HG03280 (cell line): Measurements from ENCODE around the gene HIPK2.

Experiments used
- ATAC-seq: cut with Tn5 transposase; IDR thresholded peaks from one replicate; pipeline ENCODE4 v1.9.1; 2021; ENCODE audit warnings: mild to moderate bottlenecking, moderate library complexity; ENCODE audit not compliant: unreplicated experiment

The HIPK2 gene

DNA sequence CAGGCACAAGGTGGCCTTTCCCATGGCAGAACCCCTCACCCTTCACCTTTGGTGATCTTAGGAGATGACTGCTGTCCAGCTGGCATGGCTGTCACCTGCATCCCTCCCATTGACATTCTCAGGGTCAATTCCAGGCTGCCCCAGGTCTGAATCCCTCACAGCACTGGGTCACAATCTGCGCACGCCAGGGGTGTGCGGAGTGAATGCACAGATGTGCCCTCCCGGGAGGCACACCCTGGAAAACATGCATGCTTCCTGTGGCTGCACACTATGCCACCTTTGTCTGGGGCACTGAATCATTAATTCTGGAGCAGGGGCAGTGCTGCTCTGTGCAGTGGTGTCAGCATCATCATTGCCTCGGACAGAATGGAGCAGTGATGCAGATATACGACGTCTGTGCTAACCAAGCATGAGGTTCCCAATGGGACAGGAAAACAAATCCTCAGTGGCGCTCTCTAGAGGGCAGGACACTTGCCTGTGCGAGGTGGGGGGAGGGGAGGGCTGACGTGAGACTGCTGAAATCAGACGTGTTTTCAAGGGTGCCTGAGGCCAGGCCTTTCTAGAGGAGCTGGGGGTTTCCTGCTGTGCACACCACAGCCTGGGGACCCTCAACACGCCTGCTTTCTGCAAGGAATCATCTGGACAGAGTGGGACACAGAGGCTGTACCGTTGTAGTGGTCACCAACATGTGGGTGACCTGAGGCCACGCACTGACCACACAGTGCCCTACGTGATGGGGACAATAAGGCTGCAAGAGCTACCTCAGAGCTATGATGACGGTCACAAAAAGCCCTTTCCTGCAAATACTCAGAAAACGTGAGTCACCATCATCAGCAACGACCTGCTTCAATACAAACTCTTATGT, 77.9 kb downstream of the HIPK2 start:
- ATAC-seq: no peak

DNA sequence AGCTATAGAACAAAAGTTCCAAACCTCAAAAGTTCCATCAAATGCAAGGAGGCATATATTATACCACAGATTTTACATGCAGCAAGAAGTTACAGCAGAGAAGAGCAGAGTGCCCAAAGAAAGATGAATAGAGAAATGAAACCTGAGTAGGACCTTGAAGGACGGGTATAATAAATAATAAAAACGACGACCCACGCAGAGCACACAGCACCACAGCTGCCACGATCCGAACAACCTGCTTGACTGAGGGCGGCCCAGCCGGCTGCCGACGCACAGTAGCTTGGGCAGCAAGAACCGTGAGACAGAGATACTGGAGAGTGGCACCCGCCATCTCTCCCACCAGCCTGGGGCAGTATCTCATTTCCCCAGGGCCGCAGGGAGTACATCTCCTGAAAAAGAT, 79.0 kb downstream of the HIPK2 start:
- no peak for ATAC-seq

DNA sequence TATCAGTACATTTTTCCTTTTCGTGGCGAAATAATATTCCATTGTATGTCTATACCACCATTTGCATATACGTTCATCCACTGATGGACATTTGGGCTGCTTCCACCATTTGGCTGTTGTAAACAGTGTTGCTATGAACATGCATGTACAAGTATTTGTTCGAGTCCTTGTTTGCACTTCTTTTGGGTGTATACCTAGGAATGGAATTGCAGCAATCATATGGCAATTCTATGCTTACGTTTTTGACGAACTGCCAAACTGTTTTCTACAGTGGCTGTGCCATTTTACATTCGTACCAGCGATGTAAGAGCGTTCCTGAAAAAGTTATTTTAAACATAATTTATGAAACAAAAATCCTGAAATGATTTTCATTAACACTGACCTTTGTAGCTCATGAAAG, 79.5 kb downstream of the HIPK2 start:
- ATAC-seq: no peak

DNA sequence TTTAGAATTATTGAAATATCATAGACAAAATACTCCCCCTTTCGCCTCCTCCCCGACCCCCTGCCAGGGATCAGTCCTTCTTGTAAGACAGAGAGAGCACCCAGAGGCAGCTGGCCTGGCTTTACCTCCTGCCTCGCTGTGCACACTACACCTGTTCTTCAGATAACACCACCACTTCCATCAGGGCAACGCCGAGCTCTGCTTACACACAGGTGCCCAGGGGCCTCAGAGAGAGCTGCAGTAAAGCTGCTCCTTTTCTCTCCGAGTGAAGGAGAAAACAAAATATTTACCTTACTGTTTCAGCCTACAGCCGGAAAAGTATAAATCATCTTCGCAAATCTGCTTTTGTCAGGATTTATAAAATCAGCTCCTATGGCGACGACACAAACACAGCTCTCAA, 80.7 kb downstream of the HIPK2 start:
- no peak for ATAC-seq

GRCh38 chr7:139696552-139696951, 81.2 kb downstream of the HIPK2 start:
- ATAC-seq: no peak

- ATAC-seq: no peak
Observed at GRCh38 chr7:139695588-139695987, 82.2 kb downstream of the HIPK2 start.

GRCh38 chr7:139695051-139695450, 82.7 kb downstream of the HIPK2 start:
- no peak for ATAC-seq

GRCh38 chr7:139694389-139694676, 83.5 kb downstream of the HIPK2 start:
- no peak for ATAC-seq

DNA sequence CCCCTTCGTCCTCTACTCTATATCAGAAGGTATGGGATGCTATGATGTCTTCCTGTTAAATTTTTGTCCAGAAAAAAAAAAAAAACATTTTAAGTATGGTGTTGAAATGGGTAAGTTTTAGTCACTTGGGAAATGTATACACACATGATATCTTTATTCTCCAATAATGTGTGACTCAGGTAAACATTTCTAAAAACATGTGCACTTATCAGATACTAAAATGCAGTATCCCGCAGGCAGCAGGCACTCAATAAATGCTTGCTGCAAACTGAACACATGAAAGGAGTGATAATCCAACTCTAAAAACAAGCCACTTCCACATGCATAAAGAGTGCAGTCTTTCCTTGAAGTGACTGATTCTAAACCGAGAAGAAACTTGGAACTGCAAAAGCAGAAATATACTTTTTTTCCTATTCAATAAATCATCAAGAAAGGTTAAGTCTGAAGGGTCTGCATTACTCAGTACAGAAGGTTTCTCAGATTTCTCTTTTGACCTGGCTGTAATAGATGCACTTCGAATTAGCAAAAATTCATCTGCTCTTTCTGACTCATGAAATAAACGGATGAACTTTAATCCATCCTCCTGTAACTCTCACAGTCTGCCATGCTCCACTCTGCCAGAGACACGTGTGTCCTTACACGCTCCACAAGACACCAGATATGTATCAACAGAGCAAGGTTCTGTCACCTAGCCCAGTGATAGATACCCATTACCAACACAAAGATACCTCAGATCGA, 84.0 kb downstream of the HIPK2 start:
- ATAC-seq: no peak

GRCh38 chr7:139692723-139693122, 85.1 kb downstream of the HIPK2 start:
- no peak for ATAC-seq

DNA sequence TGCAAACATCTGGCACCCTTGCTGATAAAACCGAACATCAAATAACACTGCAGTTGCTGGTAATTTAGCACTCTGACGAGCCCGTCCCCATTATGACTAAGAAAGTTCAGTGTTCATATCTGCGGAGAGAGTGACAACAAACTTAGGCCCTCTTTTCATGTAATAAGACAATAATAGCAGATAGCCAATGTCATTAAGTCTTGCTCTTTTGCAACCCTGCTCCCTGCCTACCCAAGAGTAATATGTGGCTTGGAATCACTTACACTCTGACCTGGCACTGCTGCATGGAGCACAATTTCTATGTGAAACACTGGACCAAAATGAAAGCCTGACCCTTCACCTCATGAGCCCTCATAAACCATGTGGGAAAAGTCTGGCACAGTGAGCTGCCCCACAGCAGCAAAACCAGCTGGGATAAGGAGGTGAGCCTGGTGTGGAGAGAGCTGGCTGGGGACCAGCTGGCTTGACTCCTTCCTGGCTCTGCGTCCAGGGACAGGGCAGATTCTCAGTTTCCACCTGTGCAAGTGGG, 86.5 kb downstream of the HIPK2 start:
- ATAC-seq: no peak

- ATAC-seq: no peak
Observed at GRCh38 chr7:139687980-139688632, 89.7 kb downstream of the HIPK2 start.

DNA sequence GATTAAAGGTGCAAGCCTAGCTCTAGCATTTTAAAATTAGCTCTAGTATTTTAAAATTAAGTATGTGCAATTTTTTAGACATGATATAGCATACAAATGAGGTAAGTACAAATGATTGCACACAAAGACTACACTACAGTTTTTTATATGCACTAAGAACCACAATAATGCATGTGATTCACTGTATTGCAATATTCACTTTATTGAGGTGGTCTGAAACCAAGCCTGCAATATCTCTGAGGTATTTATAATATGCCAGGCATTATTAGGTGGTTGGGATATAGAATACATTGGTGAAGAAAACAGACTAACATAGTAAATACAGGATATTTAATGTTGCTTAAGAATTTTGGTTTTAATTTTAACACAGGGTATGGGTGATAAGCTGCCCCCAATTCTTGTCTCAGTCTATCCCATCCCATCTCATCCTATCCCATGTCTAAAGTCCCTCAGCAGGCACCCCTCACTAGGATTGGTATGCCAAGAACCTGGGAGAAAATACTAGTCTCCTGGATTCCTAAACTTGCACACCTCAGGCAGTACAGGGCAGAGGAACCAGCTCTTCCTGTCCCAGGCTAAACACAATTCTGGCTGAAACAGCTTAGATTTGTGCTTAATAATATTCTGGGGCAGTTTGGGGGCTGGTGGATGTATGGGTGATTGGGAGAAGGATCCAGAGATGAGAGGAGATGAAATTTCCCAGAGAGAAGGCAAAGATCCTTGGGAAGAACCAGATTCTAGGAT, 90.4 kb downstream of the HIPK2 start:
- ATAC-seq: no peak

- ATAC-seq: peak; percentile 55
Observed at GRCh38 chr7:139683137-139683921, 94.5 kb downstream of the HIPK2 start.

- ATAC-seq: no peak
Observed at GRCh38 chr7:139682136-139683013, 95.4 kb downstream of the HIPK2 start.

DNA sequence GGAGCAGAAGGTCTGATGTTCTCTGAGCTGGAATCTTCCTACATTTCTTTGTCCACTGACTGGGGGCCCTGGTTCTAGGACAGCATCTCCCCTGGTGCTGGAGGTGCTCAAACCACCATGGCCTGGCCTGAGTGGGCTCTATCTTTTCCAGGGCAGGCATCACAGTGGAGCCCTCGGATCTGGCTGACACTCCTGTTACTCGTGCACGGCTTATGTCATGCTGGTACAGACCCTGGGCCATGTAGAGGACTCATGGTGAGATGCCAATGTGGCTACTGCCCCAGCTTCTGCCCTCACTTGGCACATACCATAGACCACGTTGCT, 96.0 kb downstream of the HIPK2 start:
- ATAC-seq: no peak

DNA sequence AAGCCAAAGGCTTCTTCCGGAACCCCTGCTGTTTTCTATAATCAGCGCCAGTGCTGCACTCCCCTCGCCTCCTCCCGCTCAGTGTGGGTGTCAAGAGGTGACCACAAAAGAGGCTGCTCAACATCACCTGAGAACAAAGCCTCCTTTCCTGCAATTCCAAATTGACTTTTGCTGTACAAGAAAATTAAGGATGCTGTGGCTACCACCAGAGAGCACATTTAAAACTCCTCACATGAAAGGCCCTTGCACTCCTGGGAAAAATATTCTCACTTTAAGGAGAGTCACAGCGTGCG, 96.4 kb downstream of the HIPK2 start:
- ATAC-seq: no peak

DNA sequence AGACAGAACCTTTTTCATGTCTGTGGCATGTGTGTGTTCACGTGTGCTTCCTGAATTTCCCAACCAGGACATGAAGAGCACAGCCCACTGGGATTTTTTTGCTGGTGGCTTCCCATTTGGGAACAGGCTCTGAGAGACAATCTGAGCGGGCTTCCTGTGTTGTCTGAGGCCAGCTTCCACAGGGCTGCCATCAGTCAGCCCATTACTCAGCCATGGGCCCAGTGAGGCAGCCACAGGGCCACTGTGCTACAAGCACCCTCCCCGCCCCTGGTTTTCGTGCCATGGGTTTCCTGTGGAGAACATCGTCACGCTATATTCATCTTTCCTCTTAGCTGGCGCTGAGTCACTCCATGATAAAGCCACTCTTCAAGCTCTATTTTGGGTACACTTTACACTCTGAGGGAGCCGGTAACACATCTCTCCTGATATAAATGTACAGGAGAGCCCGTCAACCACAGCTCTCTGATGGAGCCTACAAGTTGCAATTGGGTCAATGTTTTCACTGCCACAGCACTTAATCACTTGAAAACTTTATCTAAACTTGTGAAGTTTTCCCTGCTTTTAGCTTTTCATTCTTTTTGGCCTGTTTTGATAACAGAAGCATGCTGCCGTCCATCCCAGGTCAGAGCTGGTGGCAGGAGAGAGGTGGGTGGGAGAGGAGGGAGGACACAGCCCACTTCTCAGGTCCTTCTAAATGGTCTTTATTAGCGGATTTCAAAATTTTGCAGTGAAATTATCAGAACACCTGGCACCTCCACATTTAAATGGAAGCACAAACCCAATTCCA, 96.9 kb downstream of the HIPK2 start:
- no peak for ATAC-seq
